Gastroesophageal sphincter (tissue), 3 donors: ENCODE data around the gene AAK1.

ENCODE experiments used
- EP300 ChIP-seq: sonication (generic); formaldehyde crosslinking; IDR thresholded peaks from one replicate; pipeline ENCODE4 v1.6.1; 2017; ENCODE audit warnings: antibody characterized with exemption, mild to moderate bottlenecking
- POLR2A ChIP-seq, 2 donors: fragments of 450-650 bp; IDR thresholded peaks; one replicate each; pipeline ENCODE4 v1.6.1; 2017; ENCODE audit warnings: antibody characterized with exemption in 2 of 2, mild to moderate bottlenecking in 2 of 2, moderate library complexity in 1 of 2
- POLR2AphosphoS5 ChIP-seq: sonication (generic); formaldehyde crosslinking; IDR thresholded peaks from one replicate; pipeline ENCODE4 v1.6.1; 2017; ENCODE audit warnings: antibody characterized with exemption
- TF ChIP-seq, protein P1 (sequence below), 4 experiments: fragments of 200-600 bp in 2 of 4; fragments of 450-650 bp in 2 of 4; sonication (generic) in 1 of 4; IDR thresholded peaks; one replicate each; pipeline ENCODE4 v1.5.1; 2017 to 2019; ENCODE audit warnings: antibody characterized with exemption in 4 of 4, mild to moderate bottlenecking in 2 of 4, moderate library complexity in 2 of 4

DNA sequence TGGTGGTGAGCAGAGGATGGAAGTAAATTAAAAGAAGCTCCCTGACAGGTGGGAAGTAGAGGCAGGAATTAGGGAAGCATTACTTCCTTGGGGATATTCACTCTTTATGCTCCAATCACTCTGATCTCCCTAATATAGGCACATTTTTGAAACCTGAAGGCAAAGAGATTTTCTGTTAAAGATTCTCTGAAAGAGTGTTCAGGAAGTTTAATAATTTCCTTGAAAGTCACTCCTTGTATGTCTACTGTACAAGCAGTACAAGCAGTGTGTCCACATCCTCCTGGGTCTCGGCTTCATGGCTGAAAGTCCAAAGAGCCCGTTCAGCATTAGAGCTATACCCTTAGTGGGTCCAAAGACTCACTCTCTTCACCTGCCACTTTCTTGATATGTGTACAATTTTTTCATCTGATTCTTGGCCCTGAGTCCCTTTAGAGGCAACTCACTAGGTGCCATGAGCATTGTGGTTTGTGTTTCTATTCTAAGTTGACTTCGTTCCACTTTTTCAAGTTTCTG, 60.2 kb downstream of the AAK1 start:
- no peak for TF ChIP-seq EP300
- TF ChIP-seq POLR2A (IDR thresholded peaks at IDR 0.05) = no peak
- TF ChIP-seq, protein P1, sequence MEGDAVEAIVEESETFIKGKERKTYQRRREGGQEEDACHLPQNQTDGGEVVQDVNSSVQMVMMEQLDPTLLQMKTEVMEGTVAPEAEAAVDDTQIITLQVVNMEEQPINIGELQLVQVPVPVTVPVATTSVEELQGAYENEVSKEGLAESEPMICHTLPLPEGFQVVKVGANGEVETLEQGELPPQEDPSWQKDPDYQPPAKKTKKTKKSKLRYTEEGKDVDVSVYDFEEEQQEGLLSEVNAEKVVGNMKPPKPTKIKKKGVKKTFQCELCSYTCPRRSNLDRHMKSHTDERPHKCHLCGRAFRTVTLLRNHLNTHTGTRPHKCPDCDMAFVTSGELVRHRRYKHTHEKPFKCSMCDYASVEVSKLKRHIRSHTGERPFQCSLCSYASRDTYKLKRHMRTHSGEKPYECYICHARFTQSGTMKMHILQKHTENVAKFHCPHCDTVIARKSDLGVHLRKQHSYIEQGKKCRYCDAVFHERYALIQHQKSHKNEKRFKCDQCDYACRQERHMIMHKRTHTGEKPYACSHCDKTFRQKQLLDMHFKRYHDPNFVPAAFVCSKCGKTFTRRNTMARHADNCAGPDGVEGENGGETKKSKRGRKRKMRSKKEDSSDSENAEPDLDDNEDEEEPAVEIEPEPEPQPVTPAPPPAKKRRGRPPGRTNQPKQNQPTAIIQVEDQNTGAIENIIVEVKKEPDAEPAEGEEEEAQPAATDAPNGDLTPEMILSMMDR (IDR thresholded peaks at IDR 0.05) = no peak
- no peak for TF ChIP-seq POLR2AphosphoS5
